HL-60 (cell line): ENCODE results near the gene CKAP2L.

ENCODE experiments used
- CTCF ChIP-seq: IDR thresholded peaks from one replicate; pipeline ENCODE4 v1.5.1; 2011; ENCODE audit warnings: low read length, control low read depth, inconsistent platforms; ENCODE audit not compliant: insufficient read depth
- GABPA ChIP-seq: IDR thresholded peaks from 2 replicates; pipeline ENCODE4 v1.6.1; 2012; ENCODE audit warnings: low read depth
- POLR2AphosphoS5 ChIP-seq: IDR thresholded peaks from 2 replicates; pipeline ENCODE4 v1.6.1; 2012; ENCODE audit warnings: low read depth
- REST ChIP-seq: IDR thresholded peaks from 2 replicates; pipeline ENCODE4 v1.6.1; 2012; ENCODE audit warnings: low read depth; ENCODE audit not compliant: insufficient replicate concordance
- SPI1 ChIP-seq: IDR thresholded peaks from 2 replicates; pipeline ENCODE4 v1.6.1; 2012; ENCODE audit warnings: low read depth, mild to moderate bottlenecking, borderline replicate concordance

- TF ChIP-seq CTCF (no peak), POLR2AphosphoS5 (no peak), SPI1 (no peak), GABPA (no peak), REST (no peak)
These were observed 23.9 kb downstream of the CKAP2L start for GRCh38 chr2:112740527-112740926.
